Measurements from ENCODE around the gene BRWD1. TPM values are rescaled to one million over a fixed set of nuclear protein-coding genes. Genes with fewer than 3 reads are reported as not detected.
A peak's percentile ranks its signal among the peaks of the same experiment; 100 is the strongest.

Gene BRWD1
- total RNA-seq, 3 donors from 2014 or later, result 65.4 to 128 (median 105) TPM

GRCh38 chr21:39346671-39347331, 33.4 kb upstream of the BRWD1 start:
- H3K4me1 ChIP-seq, result peaks cover 0 to 7% of the 10 kb centered on the region in 2 donors
- intact Hi-C loops (cut with DNase I; ENCODE audit: low total_unique reads), result no loop called here
- no peaks in the 10 kb centered on the region for H3K9me3 ChIP-seq
- DNase-seq (ENCODE audit: low spot score in 2 of 2), result no peak
- TF ChIP-seq POLR2A (IDR thresholded peaks at IDR 0.05) (no peak), POLR2AphosphoS5 (IDR thresholded peaks at IDR 0.05) (no peak), CTCF (IDR thresholded peaks at IDR 0.05) (no peak)
- H3K36me3 ChIP-seq, result no peaks in the 10 kb centered on the region
- no peak overlapping the region for H3K27ac ChIP-seq
- peak overlapping the region in 1 of 3 donors; percentile 12 for H3K4me3 ChIP-seq
- H3K27me3 ChIP-seq, result no peaks in the 10 kb centered on the region

- TF ChIP-seq POLR2AphosphoS5 (IDR thresholded peaks at IDR 0.05) (no peak), POLR2A (IDR thresholded peaks at IDR 0.05) (no peak), CTCF (IDR thresholded peaks at IDR 0.05) (no peak)
- Histone ChIP-seq H3K4me3 (no peak overlapping the region), H3K27ac (no peak overlapping the region), H3K9me3 (no peaks in the 10 kb centered on the region), H3K27me3 (no peaks in the 10 kb centered on the region), H3K36me3 (no peaks in the 10 kb centered on the region), H3K4me1 (peaks cover 0 to 7% of the 10 kb centered on the region in 2 donors)
- DNase-seq (ENCODE audit: low spot score in 2 of 2), result no peak
- intact Hi-C loops (cut with DNase I; ENCODE audit: low total_unique reads), result no loop called here
These were observed 32.8 kb upstream of the BRWD1 start for GRCh38 chr21:39346206-39346605.

GRCh38 chr21:39345440-39345839, 32.0 kb upstream of the BRWD1 start:
- Histone ChIP-seq H3K4me3 (no peak overlapping the region), H3K9me3 (no peaks in the 10 kb centered on the region), H3K36me3 (no peaks in the 10 kb centered on the region), H3K27ac (no peak overlapping the region), H3K27me3 (no peaks in the 10 kb centered on the region), H3K4me1 (peaks cover 0 to 7% of the 10 kb centered on the region in 2 donors)
- DNase-seq (ENCODE audit: low spot score in 2 of 2), result no peak
- no peak for TF ChIP-seq POLR2AphosphoS5 (IDR thresholded peaks at IDR 0.05)
- no peak for TF ChIP-seq CTCF (IDR thresholded peaks at IDR 0.05)
- TF ChIP-seq POLR2A (IDR thresholded peaks at IDR 0.05), result no peak
- intact Hi-C loops (cut with DNase I; ENCODE audit: low total_unique reads), result no loop called here

GRCh38 chr21:39344848-39345247, 31.4 kb upstream of the BRWD1 start:
- Histone ChIP-seq H3K27ac (no peak overlapping the region), H3K4me1 (peaks cover 0 to 7% of the 10 kb centered on the region in 2 donors), H3K27me3 (no peaks in the 10 kb centered on the region), H3K4me3 (no peak overlapping the region), H3K36me3 (no peaks in the 10 kb centered on the region), H3K9me3 (no peaks in the 10 kb centered on the region)
- intact Hi-C loops (cut with DNase I; ENCODE audit: low total_unique reads), result no loop called here
- TF ChIP-seq POLR2AphosphoS5 (IDR thresholded peaks at IDR 0.05) (no peak), POLR2A (IDR thresholded peaks at IDR 0.05) (no peak)
- no peak for DNase-seq (ENCODE audit: low spot score in 2 of 2)

GRCh38 chr21:39341249-39341923, 28.0 kb upstream of the BRWD1 start:
- Histone ChIP-seq H3K27me3 (no peaks in the 10 kb centered on the region), H3K4me1 (peaks cover 0 to 7% of the 10 kb centered on the region in 2 donors), H3K9me3 (no peaks in the 10 kb centered on the region), H3K27ac (no peak overlapping the region), H3K4me3 (no peak overlapping the region), H3K36me3 (no peaks in the 10 kb centered on the region)
- TF ChIP-seq POLR2A (IDR thresholded peaks at IDR 0.05), result no peak
- TF ChIP-seq POLR2AphosphoS5 (IDR thresholded peaks at IDR 0.05), result no peak
- DNase-seq (ENCODE audit: low spot score in 2 of 2), result no peak
- intact Hi-C loops (cut with DNase I; ENCODE audit: low total_unique reads), result no loop called here

GRCh38 chr21:39340687-39341086, 27.3 kb upstream of the BRWD1 start:
- H3K4me3 ChIP-seq, result no peak overlapping the region
- H3K27me3 ChIP-seq, result no peaks in the 10 kb centered on the region
- intact Hi-C loops (cut with DNase I; ENCODE audit: low total_unique reads), result no loop called here
- H3K36me3 ChIP-seq, result no peaks in the 10 kb centered on the region
- no peak overlapping the region for H3K27ac ChIP-seq
- peaks cover 0 to 6% of the 10 kb centered on the region in 2 donors for H3K4me1 ChIP-seq
- no peaks in the 10 kb centered on the region for H3K9me3 ChIP-seq
- no peak for TF ChIP-seq POLR2AphosphoS5 (IDR thresholded peaks at IDR 0.05)
- no peak for TF ChIP-seq POLR2A (IDR thresholded peaks at IDR 0.05)
- no peak for TF ChIP-seq CTCF (IDR thresholded peaks at IDR 0.05)
- DNase-seq (ENCODE audit: low spot score in 2 of 2), result no peak
